HepG2 (cell line): ENCODE measurements around the gene LDLRAD3. TPM values are rescaled to one million over a fixed set of nuclear protein-coding genes. Genes with fewer than 3 reads are reported as not detected.

ENCODE experiments used
- ATAC-seq: fragments of 200-7000 bp; cut with Tn5 transposase; 3 replicates; pipeline ENCODE4 v1.9.1; 2020; ENCODE audit warnings: mild to moderate bottlenecking, moderate library complexity
- BruUV-seq: library from RNA; stranded (reverse); fragments of 400-500 nt; replicated peaks from 2 replicates; lab custom pipeline; 2021; lab: Mats Ljungman, UMichigan
- CTCF ChIA-PET: fragments of 300-600 bp; formaldehyde crosslinking; extraction: SDS; loops from one replicate; lab custom pipeline; 2021; ENCODE audit warnings: low total read pairs, inconsistent platforms, low intra/inter-chr PET ratio; lab: Yijun Ruan, JAX
- POLR2A ChIA-PET: fragments of 350-600 bp; sonication (Branson Sonifier 250); formaldehyde crosslinking; loops from one replicate; lab custom pipeline; 2020; ENCODE audit warnings: antibody characterized with exemption, inconsistent platforms; lab: Yijun Ruan, JAX
- DNase-seq: peaks from one replicate; pipeline ENCODE4 v3.0.0-alpha.2; 2015; ENCODE audit warnings: low spot score
- FAIRE-seq: peaks from 3 replicates; lab custom pipeline; 2011; peaks lifted over from hg19 to GRCh38; lab: Jason Lieb, UNC
- H2AFZ ChIP-seq: one replicate; pipeline ENCODE4 v1.6.1; 2011; ENCODE audit warnings: low read length, inconsistent platforms
- H3K27ac ChIP-seq: fragments of 300-600 bp; 3 replicates; pipeline ENCODE4 v1.8.0; 2011; ENCODE audit warnings: mixed run types, mild to moderate bottlenecking, mixed read lengths, low read length, inconsistent platforms; ENCODE audit not compliant: insufficient read depth; ENCODE audit errors: extremely low read length
- H3K27me3 ChIP-seq, 2 experiments: fragments of 200-600 bp in 1 of 2; 2 replicates in 1 of 2; 3 replicates in 1 of 2; pipeline versions ENCODE4 v1.6.0 to v1.8.0; 2011; ENCODE audit warnings: low read length in 2 of 2, mild to moderate bottlenecking in 2 of 2, moderate library complexity in 2 of 2, inconsistent platforms in 1 of 2; ENCODE audit not compliant: insufficient read depth in 2 of 2, control insufficient read depth in 1 of 2
- H3K36me3 ChIP-seq, 2 experiments: fragments of 200-600 bp in 1 of 2; replicated peaks in 1 of 2; 2 replicates in 1 of 2; 3 replicates in 1 of 2; pipeline versions ENCODE4 v1.5.1 to v1.8.0; 2011; ENCODE audit warnings: low read length in 2 of 2, inconsistent platforms in 1 of 2; ENCODE audit not compliant: insufficient read depth in 2 of 2, control insufficient read depth in 1 of 2
- H3K4me1 ChIP-seq: 2 replicates; pipeline ENCODE4 v1.5.1; 2012; ENCODE audit warnings: low read length, inconsistent platforms; ENCODE audit not compliant: insufficient read depth
- H3K4me2 ChIP-seq: 2 replicates; pipeline ENCODE4 v1.6.0; 2011; ENCODE audit warnings: low read depth, low read length, inconsistent platforms
- H3K4me3 ChIP-seq, 3 experiments: fragments of 200-600 bp in 1 of 3; sonication (generic), shearing (Covaris generic) in 1 of 3; replicated peaks in 1 of 3; 2 replicates each; pipeline ENCODE4 v1.5.1; 2011 to 2016; ENCODE audit warnings: low read length in 3 of 3, inconsistent platforms in 2 of 3, low read depth in 2 of 3, mild to moderate bottlenecking in 2 of 3, control low read depth in 1 of 3, mixed read lengths in 1 of 3; ENCODE audit not compliant: insufficient read depth in 1 of 3
- H3K79me2 ChIP-seq: one replicate; pipeline ENCODE4 v1.6.1; 2011; ENCODE audit warnings: low read length, inconsistent platforms; ENCODE audit not compliant: insufficient read depth
- H3K9ac ChIP-seq: 2 replicates; pipeline ENCODE4 v1.6.0; 2011; ENCODE audit warnings: mild to moderate bottlenecking, low read depth, low read length, inconsistent platforms; ENCODE audit not compliant: insufficient read depth
- H3K9me3 ChIP-seq: 2 replicates; pipeline ENCODE4 v1.5.1; 2012; ENCODE audit warnings: mild to moderate bottlenecking, low read length
- H4K20me1 ChIP-seq: 2 replicates; pipeline ENCODE4 v1.6.0; 2011; ENCODE audit warnings: inconsistent platforms, mild to moderate bottlenecking, low read length, moderate library complexity; ENCODE audit not compliant: insufficient read depth
- DMAP1 ChIP-seq: IDR thresholded peaks from 2 replicates; pipeline ENCODE4 v1.6.1; 2016
- GATA4 ChIP-seq: sonication (generic); IDR thresholded peaks from 2 replicates; pipeline ENCODE4 v1.6.1; 2016; ENCODE audit warnings: antibody characterized with exemption, low read depth, borderline replicate concordance
- MTF2 ChIP-seq: sonication (generic); formaldehyde crosslinking; IDR thresholded peaks from 2 replicates; pipeline ENCODE4 v1.5.0; 2020; ENCODE audit warnings: missing genetic modification reagents, borderline replicate concordance
- POLR2AphosphoS5 ChIP-seq: IDR thresholded peaks from 2 replicates; pipeline ENCODE4 v1.6.1; 2012; ENCODE audit warnings: low read depth, low read length
- ZNF724P ChIP-seq: sonication (generic); formaldehyde crosslinking; IDR thresholded peaks from 2 replicates; pipeline ENCODE4 v1.8.0; 2022; ENCODE audit warnings: missing genetic modification reagents, borderline replicate concordance
- WGBS: methylation state at CpG from one replicate; pipeline ENCODE4 v1.1.6; 2017; ENCODE audit warnings: low lambda C conversion rate; 5-methylcytosine and 5-hydroxymethylcytosine counted together
- in situ Hi-C: cut with HindIII; loops from 2 replicates; pipeline ENCODE4 v1.10.0; 2017; ENCODE audit warnings: low pct_unique_long_range_greater_than_20kb; ENCODE audit not compliant: extremely low pct_ligation_motif_present
- intact Hi-C: fragments of 100-400 bp; cut with micrococcal nuclease; formaldehyde crosslinking; loops from one replicate; pipeline ENCODE4 v1.10.0; 2022; ENCODE audit not compliant: unreplicated experiment
- polyA plus RNA-seq, 8 experiments: library from polyadenylated mRNA; depleted of rRNA in 3 of 8; stranded (reverse) in 7 of 8; unstranded in 1 of 8; fragments of >200 nt; fragmentation: Illumina TruSeq in 4 of 8; extraction: Trizol in 4 of 8; gene quantifications; 2 replicates each; pipeline versions ENCODE4 v1.2.1 to v1.2.3, GENCODE V29; 2011 to 2016; ENCODE audit warnings: low read depth in 4 of 8, missing spikeins in 1 of 8, mixed read lengths in 1 of 8; ENCODE audit not compliant: insufficient read depth in 1 of 8
- total RNA-seq, 5 experiments: library from RNA; depleted of rRNA; stranded (reverse); fragments of >200 nt; fragmentation: Illumina TruSeq; extraction: Trizol; gene quantifications; 2 replicates each; pipeline ENCODE4 v1.2.3, GENCODE V29; 2016; ENCODE audit warnings: low read depth in 1 of 5
- TF ChIP-seq, protein P1 (sequence below): sonication (generic); formaldehyde crosslinking; IDR thresholded peaks from 2 replicates; pipeline ENCODE4 v1.8.0; 2023; ENCODE audit warnings: mild to moderate bottlenecking, missing genetic modification reagents
- TF ChIP-seq, protein P2 (sequence below): IDR thresholded peaks from 2 replicates; pipeline ENCODE4 v1.6.1; 2016; ENCODE audit warnings: missing compliant biosample characterization, missing genetic modification reagents, borderline replicate concordance
- TF ChIP-seq, protein P3 (sequence below): IDR thresholded peaks from 2 replicates; pipeline ENCODE4 v1.4.0; 2020; ENCODE audit warnings: mild to moderate bottlenecking, missing genetic modification reagents
- TF ChIP-seq, protein P4 (sequence below): sonication (generic); formaldehyde crosslinking; IDR thresholded peaks from one replicate; pipeline ENCODE4 v1.5.1; 2020; ENCODE audit warnings: mild to moderate bottlenecking, missing genetic modification reagents; ENCODE audit errors: not compliant biosample characterization

Gene LDLRAD3
- total and polyA plus RNA-seq, 2 of the 13 experiments (the other 11 are each of a cell fraction or from before 2014, with no cell fraction given): 0.50 to 0.60 TPM

DNA sequence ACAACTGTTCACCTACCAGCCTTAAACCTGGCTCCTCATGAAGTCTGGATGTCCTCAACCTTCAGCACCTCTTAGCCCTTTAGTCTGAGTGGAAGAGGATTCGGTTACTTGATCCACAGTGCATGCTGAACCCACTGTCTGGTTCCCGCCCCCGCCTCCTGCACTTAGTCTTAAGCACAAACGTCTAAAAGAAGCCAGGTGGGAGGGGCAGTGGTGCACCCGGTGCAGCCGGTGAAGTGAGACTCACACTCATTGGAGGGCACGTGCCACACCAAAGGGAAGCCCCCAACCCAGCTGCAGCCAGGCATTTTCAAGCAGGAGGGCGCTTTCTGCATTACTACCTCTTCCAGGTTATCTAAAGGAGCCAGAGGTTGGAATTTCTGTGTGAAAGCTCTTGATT, 198.6 kb downstream of the LDLRAD3 start (continued):
- TF ChIP-seq, protein P1, sequence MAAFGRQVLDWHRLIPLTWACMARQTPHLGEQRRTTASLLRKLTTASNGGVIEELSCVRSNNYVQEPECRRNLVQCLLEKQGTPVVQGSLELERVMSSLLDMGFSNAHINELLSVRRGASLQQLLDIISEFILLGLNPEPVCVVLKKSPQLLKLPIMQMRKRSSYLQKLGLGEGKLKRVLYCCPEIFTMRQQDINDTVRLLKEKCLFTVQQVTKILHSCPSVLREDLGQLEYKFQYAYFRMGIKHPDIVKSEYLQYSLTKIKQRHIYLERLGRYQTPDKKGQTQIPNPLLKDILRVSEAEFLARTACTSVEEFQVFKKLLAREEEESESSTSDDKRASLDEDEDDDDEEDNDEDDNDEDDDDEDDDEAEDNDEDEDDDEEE: no peak
- TF ChIP-seq GATA4: no peak

DNA sequence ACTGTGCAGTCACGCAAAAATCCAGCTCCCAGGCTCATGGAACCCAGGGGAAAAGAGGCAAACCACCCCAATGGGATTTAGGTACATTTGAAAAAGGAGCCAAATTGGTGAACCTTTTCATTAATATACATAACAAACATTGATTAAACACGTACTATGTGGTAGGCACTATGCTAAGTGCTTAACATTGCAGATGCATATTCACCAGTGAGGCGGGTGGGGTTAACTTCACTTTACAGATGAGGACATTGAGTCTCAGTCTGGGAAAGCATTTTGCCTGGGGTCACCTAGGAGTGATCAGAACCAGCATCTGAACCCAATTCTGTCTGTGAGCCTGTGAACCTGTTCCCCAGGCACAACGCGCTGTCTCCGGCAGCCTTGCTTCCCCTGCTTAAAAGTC, 199.0 kb downstream of the LDLRAD3 start:
- CTCF ChIA-PET: no interaction called here
- intact Hi-C loops: no loop called here

More for the DNA sequence above, 199.0 kb downstream of the LDLRAD3 start:
- TF ChIP-seq DMAP1 (CRISPR knock-in tag): no peak
- TF ChIP-seq, protein P2, sequence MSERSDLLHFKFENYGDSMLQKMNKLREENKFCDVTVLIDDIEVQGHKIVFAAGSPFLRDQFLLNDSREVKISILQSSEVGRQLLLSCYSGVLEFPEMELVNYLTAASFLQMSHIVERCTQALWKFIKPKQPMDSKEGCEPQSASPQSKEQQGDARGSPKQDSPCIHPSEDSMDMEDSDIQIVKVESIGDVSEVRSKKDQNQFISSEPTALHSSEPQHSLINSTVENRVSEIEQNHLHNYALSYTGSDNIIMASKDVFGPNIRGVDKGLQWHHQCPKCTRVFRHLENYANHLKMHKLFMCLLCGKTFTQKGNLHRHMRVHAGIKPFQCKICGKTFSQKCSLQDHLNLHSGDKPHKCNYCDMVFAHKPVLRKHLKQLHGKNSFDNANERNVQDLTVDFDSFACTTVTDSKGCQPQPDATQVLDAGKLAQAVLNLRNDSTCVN (CRISPR knock-in tag): no peak
- TF ChIP-seq, protein P3, sequence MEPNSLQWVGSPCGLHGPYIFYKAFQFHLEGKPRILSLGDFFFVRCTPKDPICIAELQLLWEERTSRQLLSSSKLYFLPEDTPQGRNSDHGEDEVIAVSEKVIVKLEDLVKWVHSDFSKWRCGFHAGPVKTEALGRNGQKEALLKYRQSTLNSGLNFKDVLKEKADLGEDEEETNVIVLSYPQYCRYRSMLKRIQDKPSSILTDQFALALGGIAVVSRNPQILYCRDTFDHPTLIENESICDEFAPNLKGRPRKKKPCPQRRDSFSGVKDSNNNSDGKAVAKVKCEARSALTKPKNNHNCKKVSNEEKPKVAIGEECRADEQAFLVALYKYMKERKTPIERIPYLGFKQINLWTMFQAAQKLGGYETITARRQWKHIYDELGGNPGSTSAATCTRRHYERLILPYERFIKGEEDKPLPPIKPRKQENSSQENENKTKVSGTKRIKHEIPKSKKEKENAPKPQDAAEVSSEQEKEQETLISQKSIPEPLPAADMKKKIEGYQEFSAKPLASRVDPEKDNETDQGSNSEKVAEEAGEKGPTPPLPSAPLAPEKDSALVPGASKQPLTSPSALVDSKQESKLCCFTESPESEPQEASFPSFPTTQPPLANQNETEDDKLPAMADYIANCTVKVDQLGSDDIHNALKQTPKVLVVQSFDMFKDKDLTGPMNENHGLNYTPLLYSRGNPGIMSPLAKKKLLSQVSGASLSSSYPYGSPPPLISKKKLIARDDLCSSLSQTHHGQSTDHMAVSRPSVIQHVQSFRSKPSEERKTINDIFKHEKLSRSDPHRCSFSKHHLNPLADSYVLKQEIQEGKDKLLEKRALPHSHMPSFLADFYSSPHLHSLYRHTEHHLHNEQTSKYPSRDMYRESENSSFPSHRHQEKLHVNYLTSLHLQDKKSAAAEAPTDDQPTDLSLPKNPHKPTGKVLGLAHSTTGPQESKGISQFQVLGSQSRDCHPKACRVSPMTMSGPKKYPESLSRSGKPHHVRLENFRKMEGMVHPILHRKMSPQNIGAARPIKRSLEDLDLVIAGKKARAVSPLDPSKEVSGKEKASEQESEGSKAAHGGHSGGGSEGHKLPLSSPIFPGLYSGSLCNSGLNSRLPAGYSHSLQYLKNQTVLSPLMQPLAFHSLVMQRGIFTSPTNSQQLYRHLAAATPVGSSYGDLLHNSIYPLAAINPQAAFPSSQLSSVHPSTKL: no peak
- TF ChIP-seq ZNF724P: no peak
- TF ChIP-seq, protein P4, sequence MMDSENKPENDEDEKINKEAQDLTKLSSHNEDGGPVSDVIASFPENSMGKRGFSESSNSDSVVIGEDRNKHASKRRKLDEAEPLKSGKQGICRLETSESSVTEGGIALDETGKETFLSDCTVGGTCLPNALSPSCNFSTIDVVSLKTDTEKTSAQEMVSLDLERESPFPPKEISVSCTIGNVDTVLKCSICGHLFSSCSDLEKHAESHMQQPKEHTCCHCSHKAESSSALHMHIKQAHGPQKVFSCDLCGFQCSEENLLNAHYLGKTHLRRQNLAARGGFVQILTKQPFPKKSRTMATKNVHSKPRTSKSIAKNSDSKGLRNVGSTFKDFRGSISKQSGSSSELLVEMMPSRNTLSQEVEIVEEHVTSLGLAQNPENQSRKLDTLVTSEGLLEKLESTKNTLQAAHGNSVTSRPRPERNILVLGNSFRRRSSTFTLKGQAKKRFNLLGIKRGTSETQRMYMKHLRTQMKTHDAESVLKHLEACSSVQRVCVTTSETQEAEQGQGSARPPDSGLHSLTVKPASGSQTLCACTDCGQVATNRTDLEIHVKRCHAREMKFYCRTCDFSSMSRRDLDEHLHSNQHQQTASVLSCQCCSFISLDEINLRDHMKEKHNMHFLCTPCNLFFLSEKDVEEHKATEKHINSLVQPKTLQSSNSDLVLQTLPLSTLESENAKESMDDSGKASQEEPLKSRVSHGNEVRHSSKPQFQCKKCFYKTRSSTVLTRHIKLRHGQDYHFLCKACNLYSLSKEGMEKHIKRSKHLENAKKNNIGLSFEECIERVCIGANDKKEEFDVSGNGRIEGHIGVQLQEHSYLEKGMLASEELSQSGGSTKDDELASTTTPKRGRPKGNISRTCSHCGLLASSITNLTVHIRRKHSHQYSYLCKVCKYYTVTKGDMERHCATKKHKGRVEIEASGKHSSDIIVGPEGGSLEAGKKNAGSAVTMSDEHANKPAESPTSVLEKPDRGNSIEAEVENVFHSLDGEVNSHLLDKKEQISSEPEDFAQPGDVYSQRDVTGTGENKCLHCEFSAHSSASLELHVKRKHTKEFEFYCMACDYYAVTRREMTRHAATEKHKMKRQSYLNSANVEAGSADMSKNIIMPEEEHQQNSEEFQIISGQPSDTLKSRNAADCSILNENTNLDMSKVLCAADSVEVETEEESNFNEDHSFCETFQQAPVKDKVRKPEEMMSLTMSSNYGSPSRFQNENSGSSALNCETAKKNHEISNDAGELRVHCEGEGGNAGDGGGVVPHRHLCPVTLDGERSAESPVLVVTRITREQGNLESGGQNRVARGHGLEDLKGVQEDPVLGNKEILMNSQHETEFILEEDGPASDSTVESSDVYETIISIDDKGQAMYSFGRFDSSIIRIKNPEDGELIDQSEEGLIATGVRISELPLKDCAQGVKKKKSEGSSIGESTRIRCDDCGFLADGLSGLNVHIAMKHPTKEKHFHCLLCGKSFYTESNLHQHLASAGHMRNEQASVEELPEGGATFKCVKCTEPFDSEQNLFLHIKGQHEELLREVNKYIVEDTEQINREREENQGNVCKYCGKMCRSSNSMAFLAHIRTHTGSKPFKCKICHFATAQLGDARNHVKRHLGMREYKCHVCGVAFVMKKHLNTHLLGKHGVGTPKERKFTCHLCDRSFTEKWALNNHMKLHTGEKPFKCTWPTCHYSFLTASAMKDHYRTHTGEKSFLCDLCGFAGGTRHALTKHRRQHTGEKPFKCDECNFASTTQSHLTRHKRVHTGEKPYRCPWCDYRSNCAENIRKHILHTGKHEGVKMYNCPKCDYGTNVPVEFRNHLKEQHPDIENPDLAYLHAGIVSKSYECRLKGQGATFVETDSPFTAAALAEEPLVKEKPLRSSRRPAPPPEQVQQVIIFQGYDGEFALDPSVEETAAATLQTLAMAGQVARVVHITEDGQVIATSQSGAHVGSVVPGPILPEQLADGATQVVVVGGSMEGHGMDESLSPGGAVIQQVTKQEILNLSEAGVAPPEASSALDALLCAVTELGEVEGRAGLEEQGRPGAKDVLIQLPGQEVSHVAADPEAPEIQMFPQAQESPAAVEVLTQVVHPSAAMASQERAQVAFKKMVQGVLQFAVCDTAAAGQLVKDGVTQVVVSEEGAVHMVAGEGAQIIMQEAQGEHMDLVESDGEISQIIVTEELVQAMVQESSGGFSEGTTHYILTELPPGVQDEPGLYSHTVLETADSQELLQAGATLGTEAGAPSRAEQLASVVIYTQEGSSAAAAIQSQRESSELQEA (CRISPR knock-in tag): no peak
- TF ChIP-seq MTF2 (CRISPR knock-in tag): no peak
- TF ChIP-seq POLR2AphosphoS5: no peak
- Histone ChIP-seq H3K36me3 (no peaks in the 10 kb centered on the region), H3K79me2 (no peaks in the 10 kb centered on the region), H3K9me3 (no peaks in the 10 kb centered on the region), H3K4me2 (no peak overlapping the region), H4K20me1 (no peaks in the 10 kb centered on the region), H3K4me3 (no peak overlapping the region), H3K27ac (no peak overlapping the region), H2AFZ (no peak overlapping the region), H3K27me3 (no peaks in the 10 kb centered on the region), H3K4me1 (no peaks in the 10 kb centered on the region), H3K9ac (no peak overlapping the region)
- ATAC-seq (no peak), DNase-seq (no peak), FAIRE-seq (no peak)
- in situ Hi-C loops: no loop called here
- POLR2A ChIA-PET: no interaction called here
- no TSS peak for BruUV-seq
- WGBS: 57% methylated on average over 5 of the region's 6 CpGs
